Measurements from ENCODE around the gene MPP4. TPM values are rescaled to one million over a fixed set of nuclear protein-coding genes. Genes with fewer than 3 reads are reported as not detected.
A peak's percentile ranks its signal among the peaks of the same experiment; 100 is the strongest.

The MPP4 gene
- total and polyA plus RNA-seq, 2 of the 13 experiments (the other 11 are each of a cell fraction or from before 2014, with no cell fraction given): not detected

GRCh38 chr2:201642579-201643215, 55.7 kb downstream of the MPP4 start (continued):
- TF ChIP-seq SOX13 (IDR thresholded peaks at IDR 0.05): no peak
- no peak for TF ChIP-seq SOX13 (CRISPR knock-in tag; conservative IDR thresholded peaks at IDR 0.05 in 1 of 2, IDR thresholded peaks at IDR 0.05 in 1 of 2)
- TF ChIP-seq KAT7 (CRISPR knock-in tag; IDR thresholded peaks at IDR 0.05; ENCODE audit: borderline replicate concordance): 0 out of 2 replicates have a peak, but pooled peaks have one; percentile 20
- no peak; the same call in 1 of the 2 replicates for TF ChIP-seq ZNF83 (CRISPR knock-in tag; IDR thresholded peaks at IDR 0.05; ENCODE audit: borderline replicate concordance)
- peak; percentile 69; the same call in 1 of the 2 replicates for TF ChIP-seq GZF1 (CRISPR knock-in tag; IDR thresholded peaks at IDR 0.05)
- no peak for TF ChIP-seq RAD51 (IDR thresholded peaks at IDR 0.05; ENCODE audit: borderline replicate concordance)
- TF ChIP-seq ZNF776 (CRISPR knock-in tag; IDR thresholded peaks at IDR 0.05): peak; percentile 74; the same call in 1 of the 2 replicates
- TF ChIP-seq ZNF160 (CRISPR knock-in tag; IDR thresholded peaks at IDR 0.05): peak; percentile 90
- no peak for TF ChIP-seq NFE2 (CRISPR knock-in tag; IDR thresholded peaks at IDR 0.05)
- peak; percentile 41; the same call in 1 of the 2 replicates for TF ChIP-seq ZFP82 (CRISPR knock-in tag; IDR thresholded peaks at IDR 0.05; ENCODE audit: borderline replicate concordance)
- no peak for TF ChIP-seq GATAD2A (CRISPR knock-in tag; IDR thresholded peaks at IDR 0.05)
- TF ChIP-seq ZNF30 (CRISPR knock-in tag; IDR thresholded peaks at IDR 0.05): no peak
- TF ChIP-seq ZBTB7A (CRISPR knock-in tag; IDR thresholded peaks at IDR 0.05): no peak; the same call in 1 of the 2 replicates
- TF ChIP-seq AGO2 (optimal IDR thresholded peaks at IDR 0.05; ENCODE audit: low read depth, low read length): peak; percentile 86
- TF ChIP-seq ZNF430 (CRISPR knock-in tag; IDR thresholded peaks at IDR 0.05): no peak
- TF ChIP-seq ZNF761 (CRISPR knock-in tag; conservative IDR thresholded peaks at IDR 0.05): 0 out of 2 replicates have a peak, but pooled peaks have one; percentile 52
- peak; percentile 57 for TF ChIP-seq ZFP90 (CRISPR knock-in tag; IDR thresholded peaks at IDR 0.05; ENCODE audit: borderline replicate concordance)
- no peak for TF ChIP-seq TBL1XR1 (IDR thresholded peaks at IDR 0.05; ENCODE audit: borderline replicate concordance, low read length, partially characterized antibody)
- peak; percentile 86 for TF ChIP-seq ZBTB14 (CRISPR knock-in tag; IDR thresholded peaks at IDR 0.05)
- peak; percentile 79 for TF ChIP-seq MTERF4 (CRISPR knock-in tag; IDR thresholded peaks at IDR 0.05)
- TF ChIP-seq ZNF746 (CRISPR knock-in tag; IDR thresholded peaks at IDR 0.05): 0 out of 2 replicates have a peak, but pooled peaks have one; percentile 9
- no peak for TF ChIP-seq ZNF207 (IDR thresholded peaks at IDR 0.05; ENCODE audit: borderline replicate concordance)
- TF ChIP-seq ADNP (CRISPR knock-in tag; IDR thresholded peaks at IDR 0.05): no peak
- TF ChIP-seq ATM (IDR thresholded peaks at IDR 0.05; ENCODE audit: borderline replicate concordance): no peak
- TF ChIP-seq ZNF670 (CRISPR knock-in tag; IDR thresholded peaks at IDR 0.05; ENCODE audit: borderline replicate concordance): peak; percentile 34; the same call in 1 of the 2 replicates
- peak; percentile 87 for TF ChIP-seq PATZ1 (CRISPR knock-in tag; IDR thresholded peaks at IDR 0.05)
- TF ChIP-seq POGZ (CRISPR knock-in tag; IDR thresholded peaks at IDR 0.05): peak; percentile 80; the same call in 1 of the 2 replicates
- TF ChIP-seq ZNF20 (CRISPR knock-in tag; IDR thresholded peaks at IDR 0.05): peak; percentile 65; the same call in 1 of the 2 replicates
- peak; percentile 13; the same call in 1 of the 2 replicates for TF ChIP-seq RXRB (CRISPR knock-in tag; IDR thresholded peaks at IDR 0.05; ENCODE audit: borderline replicate concordance)
